ENCODE data around the gene FAM193B. TPM values are rescaled to one million over a fixed set of nuclear protein-coding genes. Genes with fewer than 3 reads are reported as not detected.
A peak's percentile ranks its signal among the peaks of the same experiment; 100 is the strongest.

The FAM193B gene
- polyA plus RNA-seq, 2 of the 4 experiments (the other 2 are of a cell fraction), result 19.4 to 28.9 TPM

GRCh38 chr5:177600508-177601018, 46.2 kb upstream of the FAM193B start (continued):
- TF ChIP-seq JUNB (IDR thresholded peaks at IDR 0.05), result no peak

- H3K9me3 ChIP-seq, result no peaks in the 10 kb centered on the region
- POLR2A ChIA-PET, result interaction anchor here (1.2 kb wide), 2 partner anchors 62 to 83 kb away, joined by 3 read pairs; partner anchors contain the start of gene DDX41
- 2% methylated on average over 47 of the region's 86 CpGs for WGBS (ENCODE audit: missing lambda C conversion rate)
- CTCF ChIA-PET, result interaction anchor here (0.7 to 1.9 kb wide), 4 partner anchors 33 to 107 kb away, joined by 3 to 6 read pairs (median 3); no protein-coding TSS in a partner anchor
- H3K4me1 ChIP-seq, result peaks cover 20% of the 10 kb centered on the region; the same call in 2 of the 3 replicates
- ATAC-seq (peak; percentile 88 to 91), FAIRE-seq (no peak), DNase-seq (ENCODE audit: low read depth in 1 of 2, low spot score in 1 of 2) (peak; percentile 59 to 81)
- H3K4me3 ChIP-seq, result peak within 1 kb of the TSS; percentile 70
- H3K27ac ChIP-seq, result peak within 1 kb of the TSS; percentile 85 to 91
- H3K4me2 ChIP-seq, result peak within 1 kb of the TSS; percentile 94
- TF ChIP-seq HOXB13 (CRISPR knock-in tag; IDR thresholded peaks at IDR 0.05; ENCODE audit: low read depth) (no peak), SMC3 (IDR thresholded peaks at IDR 0.05) (no peak; the same call in 2 of the 3 replicates), POLR2A (IDR thresholded peaks at IDR 0.05; ENCODE audit: low read length) (peak; percentile 91), TP53 (CRISPR knock-in tag; IDR thresholded peaks at IDR 0.05) (no peak), RFX5 (IDR thresholded peaks at IDR 0.05) (no peak), CEBPB (IDR thresholded peaks at IDR 0.05) (no peak), EP300 (IDR thresholded peaks at IDR 0.05) (no peak), MAX (IDR thresholded peaks at IDR 0.05) (peak; percentile 66), PBX3 (IDR thresholded peaks at IDR 0.05) (peak; percentile 32; the same call in 1 of the 2 replicates), ZSCAN20 (CRISPR knock-in tag; IDR thresholded peaks at IDR 0.05) (no peak), NR3C1 (IDR thresholded peaks at IDR 0.05) (no peak), USF2 (IDR thresholded peaks at IDR 0.05) (no peak), MAFK (IDR thresholded peaks at IDR 0.05; ENCODE audit: partially characterized antibody) (no peak), JUN (IDR thresholded peaks at IDR 0.05) (peak; percentile 77 to 94; a peak in 3 of 5 replicates), REST (IDR thresholded peaks at IDR 0.05) (no peak), MYC (IDR thresholded peaks at IDR 0.05; ENCODE audit: borderline replicate concordance, low read length) (no peak; the same call in 1 of the 2 replicates), TFCP2L1 (CRISPR knock-in tag; IDR thresholded peaks at IDR 0.05) (no peak), FOSB (CRISPR knock-in tag; IDR thresholded peaks at IDR 0.05) (no peak), HMGXB4 (CRISPR knock-in tag; IDR thresholded peaks at IDR 0.05; ENCODE audit: borderline replicate concordance) (no peak), GATA3 (IDR thresholded peaks at IDR 0.05; ENCODE audit: borderline replicate concordance) (no peak), FOXS1 (CRISPR knock-in tag; IDR thresholded peaks at IDR 0.05) (no peak), E2F6 (IDR thresholded peaks at IDR 0.05; ENCODE audit: borderline replicate concordance, low read depth) (0 out of 2 replicates have a peak, but pooled peaks have one; percentile 46), RAD21 (conservative IDR thresholded peaks at IDR 0.05 in 1 of 2, IDR thresholded peaks at IDR 0.05 in 1 of 2) (no peak), CBX8 (IDR thresholded peaks at IDR 0.05) (no peak), NPAS2 (CRISPR knock-in tag; IDR thresholded peaks at IDR 0.05; ENCODE audit: borderline replicate concordance) (no peak), NFE2L2 (conservative IDR thresholded peaks at IDR 0.05; ENCODE audit: low read length) (no peak), KDM1A (IDR thresholded peaks at IDR 0.05; ENCODE audit: low read depth) (no peak; the same call in 1 of the 2 replicates), KDM5A (IDR thresholded peaks at IDR 0.05) (peak; percentile 86), FOSL2 (IDR thresholded peaks at IDR 0.05) (no peak), FOSL2 (CRISPR knock-in tag; IDR thresholded peaks at IDR 0.05) (peak; percentile 32; the same call in 1 of the 2 replicates), BHLHE40 (IDR thresholded peaks at IDR 0.05; ENCODE audit: low read depth, low read length) (no peak)
These were observed 45.6 kb upstream of the FAM193B start, which contains the start of gene B4GALT7 for GRCh38 chr5:177599731-177600507. Gene B4GALT7, plus strand, starts transcription at chr5:177600132. Its CDS starts 79 bp downstream, at chr5:177600211.

All from A549 (cell line).